Hepatic stellate cell (primary cell): ENCODE measurements around the gene MVB12B.

ENCODE experiments used
- DNase-seq: peaks from one replicate; pipeline ENCODE4 v3.0.0; 2011; ENCODE audit warnings: low spot score

The MVB12B gene

DNA sequence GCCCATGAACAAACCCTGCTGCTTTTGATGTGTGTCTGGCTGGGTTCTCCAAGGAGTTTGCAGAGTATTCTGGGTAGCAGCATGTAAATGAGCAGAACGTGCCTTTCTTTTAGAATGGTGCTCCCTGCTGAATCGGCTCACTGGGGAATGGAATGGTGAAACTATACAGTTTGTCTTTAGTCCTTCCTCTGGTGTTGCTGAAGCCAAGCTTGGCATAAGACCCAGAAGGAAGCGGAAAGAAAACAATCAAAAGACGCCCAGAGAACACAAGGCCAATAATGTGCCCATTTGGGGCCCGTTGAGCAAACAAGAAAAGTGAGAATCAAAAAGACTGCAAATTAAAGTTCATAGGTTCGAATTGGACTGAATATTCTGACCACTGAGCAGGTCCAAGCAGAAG is 60.1 kb downstream of the MVB12B start:
- no peak for DNase-seq

DNA sequence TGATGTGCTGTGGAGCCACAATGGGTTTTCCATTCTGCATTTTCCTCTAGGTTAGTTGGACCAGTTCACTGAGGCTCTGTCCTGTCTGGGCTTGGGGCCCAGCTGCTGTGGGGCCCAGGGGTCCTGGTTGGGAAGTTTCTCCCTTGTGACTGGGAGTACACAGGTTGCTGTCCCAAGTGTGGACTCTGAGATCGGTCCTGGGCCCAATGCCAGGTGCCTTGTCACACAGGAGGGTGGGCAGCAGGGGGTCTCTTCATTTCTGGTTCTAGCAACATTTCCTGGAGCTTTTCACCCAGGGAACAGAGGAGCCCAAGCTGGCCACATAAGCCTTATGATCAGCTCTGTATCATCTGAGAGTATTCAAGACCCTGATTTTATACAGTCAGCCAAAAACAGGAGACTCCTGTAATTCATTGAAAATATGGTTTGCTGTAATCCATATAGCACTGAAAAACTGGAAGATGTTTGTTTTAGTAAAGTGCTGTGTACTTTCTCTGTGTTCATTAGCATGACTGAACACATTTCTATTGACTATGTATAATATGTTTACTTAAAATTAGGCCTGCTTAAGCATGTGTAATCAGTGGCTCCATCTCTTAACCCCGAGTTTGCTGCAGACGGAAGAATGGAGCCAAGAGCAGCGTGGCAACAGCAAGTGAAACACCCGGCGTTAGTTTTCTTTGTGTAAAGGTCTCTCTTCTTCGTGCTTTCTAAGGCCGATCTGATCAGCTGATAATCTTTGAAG is 62.5 kb downstream of the MVB12B start:
- no peak for DNase-seq

DNA sequence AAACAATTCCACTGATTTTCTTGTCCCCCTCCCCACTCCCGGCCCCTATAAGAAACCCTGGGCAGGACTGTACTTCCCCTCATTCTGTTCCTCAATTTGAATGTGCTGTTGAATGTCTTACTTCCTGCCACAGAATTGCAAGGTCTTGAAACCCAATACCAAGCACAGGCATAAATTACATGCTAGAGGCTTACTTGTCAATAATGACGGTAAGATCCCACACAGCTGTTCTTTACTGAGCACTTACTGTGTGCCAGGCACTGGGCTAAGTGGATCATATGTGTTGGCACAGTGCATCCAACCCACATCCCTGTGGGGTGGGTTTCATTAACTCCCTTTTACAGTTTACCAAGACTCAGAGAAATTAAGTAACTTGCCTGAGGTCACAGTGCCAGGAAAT is 63.4 kb downstream of the MVB12B start:
- DNase-seq = no peak

DNA sequence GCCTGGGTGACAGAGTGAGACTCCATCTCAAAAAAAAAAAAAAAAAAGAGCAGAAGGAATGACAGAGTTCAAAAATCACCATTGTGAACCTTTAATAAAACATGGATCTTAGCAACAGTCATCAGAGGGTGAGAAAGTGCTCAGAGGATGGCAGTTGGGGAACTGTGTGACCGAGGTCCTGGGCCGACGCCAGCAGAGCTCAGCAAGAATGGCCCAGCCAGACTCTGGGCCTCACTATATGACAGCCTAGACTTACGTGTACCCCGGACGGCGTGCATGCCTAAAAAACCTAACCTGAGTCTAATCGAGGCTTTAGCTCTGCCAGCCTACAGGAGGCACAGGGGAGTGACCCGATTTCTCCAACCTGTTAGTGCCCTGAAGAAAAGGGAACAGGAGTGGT is 64.3 kb downstream of the MVB12B start:
- no peak for DNase-seq

DNA sequence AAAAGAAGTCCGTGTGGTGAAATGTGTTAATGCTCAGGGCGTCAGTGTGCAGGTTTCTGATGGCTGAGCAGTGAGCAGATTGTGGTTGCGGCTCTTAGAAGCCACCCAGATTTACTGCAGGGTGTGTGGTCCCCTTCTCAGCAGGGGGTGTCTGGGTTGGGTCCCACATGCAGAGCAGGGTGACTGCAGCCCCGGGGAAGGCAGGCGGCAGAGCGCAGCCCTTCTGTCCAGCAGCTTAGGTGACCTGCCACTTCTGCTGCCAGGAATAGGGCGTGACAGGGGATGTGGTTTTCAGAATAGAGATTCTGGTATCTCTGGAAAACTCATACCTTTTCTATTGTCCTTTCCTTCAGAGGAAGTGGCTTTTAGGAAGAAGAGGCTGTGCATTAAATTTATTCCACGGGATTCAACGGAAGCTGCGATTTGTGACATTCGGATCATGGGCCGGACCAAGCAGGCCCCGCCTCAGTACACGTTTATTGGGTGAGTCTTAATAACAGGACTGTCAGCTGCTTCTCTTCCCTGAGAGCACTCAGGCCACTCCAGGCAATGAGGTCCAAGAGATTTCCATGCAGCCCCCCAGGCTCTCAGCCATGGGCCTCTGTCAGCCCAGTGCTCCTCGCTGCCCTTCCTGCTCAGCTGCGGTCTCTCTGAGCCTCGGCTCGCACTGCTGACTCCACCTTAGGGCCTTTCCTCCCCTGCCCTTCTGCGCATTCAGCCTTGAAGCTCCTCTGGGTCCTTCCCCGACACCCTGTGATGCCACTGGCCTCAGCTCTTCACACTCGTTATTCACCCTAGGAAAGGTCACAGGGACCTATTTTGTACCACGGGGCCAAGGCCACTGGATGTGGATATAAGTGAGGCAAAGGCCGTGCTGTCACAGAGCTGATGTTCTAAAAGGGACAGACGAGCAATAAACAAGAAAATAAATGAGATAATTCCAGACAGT is 65.4 kb downstream of the MVB12B start:
- DNase-seq = no peak

DNA sequence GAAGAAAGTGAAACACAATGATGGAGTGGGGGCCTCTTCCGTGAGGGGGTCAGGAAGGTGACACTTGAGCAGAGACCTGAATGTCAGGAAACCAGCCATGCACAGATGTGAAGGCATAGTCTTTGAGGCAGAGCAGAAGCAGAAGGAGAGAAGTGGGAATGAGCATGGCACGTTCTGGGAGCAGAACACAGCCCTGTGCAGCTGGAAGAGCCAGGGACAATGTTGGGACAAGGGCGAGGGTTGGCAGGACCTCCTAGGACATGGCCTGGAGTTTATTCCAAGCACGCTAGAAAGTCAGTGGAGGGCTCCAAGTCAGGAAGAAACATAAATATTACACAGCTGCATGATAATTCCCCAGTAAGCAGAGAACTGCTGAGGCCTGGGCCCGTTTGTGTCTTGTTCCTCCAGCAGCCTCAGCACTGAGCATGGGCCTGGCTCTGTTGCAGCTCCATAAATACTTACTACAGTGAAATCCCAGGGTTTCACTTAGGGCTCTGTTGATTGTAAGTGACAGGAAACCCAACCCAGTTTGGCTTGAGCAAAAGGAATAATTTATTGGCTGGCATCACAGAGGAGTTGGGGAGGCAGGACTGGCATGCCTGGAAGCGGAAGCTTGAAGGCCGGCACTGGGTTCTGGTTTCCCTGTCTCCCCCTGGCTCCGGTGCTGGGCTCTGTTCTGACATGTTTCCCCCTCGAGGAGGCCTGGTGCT is 66.2 kb downstream of the MVB12B start:
- no peak for DNase-seq

DNA sequence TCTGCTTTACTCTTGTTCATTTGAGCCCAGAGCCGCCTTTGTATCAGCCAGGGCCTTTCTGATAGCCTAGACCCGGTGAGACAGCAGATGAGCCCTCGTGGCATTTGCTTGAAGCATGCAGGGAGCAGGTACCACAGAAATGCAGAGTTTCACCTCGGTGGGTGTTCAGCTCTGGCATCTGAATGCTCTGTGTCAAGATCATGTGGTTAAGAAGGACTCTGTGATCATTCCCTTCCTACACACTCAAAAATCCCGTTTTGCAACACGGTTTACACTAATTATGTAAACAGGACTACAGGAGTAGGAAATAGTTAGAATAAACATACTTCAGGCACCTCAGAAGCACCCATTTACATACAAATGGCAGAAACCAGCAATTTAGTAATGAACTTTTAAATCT is 67.2 kb downstream of the MVB12B start:
- no peak for DNase-seq

DNA sequence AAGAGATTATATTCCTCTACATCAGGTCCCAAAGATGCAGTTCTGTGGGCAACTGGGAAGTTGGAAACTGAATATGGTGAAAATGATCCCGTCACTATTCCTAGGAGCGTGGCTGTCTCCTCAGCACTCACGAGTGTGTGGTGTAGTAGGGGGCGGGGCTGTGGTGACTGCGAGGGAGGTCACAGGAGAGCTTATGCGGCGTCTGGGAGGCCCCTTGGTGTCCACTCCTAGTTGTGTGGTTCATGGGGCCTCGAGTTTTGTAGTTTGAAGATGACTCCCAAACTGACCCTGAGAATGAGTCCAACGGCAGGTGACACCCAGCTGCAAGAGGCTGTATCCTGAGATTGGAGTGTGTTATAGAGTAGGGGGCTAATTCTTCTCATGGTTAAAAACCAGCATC is 68.2 kb downstream of the MVB12B start:
- no peak for DNase-seq

DNA sequence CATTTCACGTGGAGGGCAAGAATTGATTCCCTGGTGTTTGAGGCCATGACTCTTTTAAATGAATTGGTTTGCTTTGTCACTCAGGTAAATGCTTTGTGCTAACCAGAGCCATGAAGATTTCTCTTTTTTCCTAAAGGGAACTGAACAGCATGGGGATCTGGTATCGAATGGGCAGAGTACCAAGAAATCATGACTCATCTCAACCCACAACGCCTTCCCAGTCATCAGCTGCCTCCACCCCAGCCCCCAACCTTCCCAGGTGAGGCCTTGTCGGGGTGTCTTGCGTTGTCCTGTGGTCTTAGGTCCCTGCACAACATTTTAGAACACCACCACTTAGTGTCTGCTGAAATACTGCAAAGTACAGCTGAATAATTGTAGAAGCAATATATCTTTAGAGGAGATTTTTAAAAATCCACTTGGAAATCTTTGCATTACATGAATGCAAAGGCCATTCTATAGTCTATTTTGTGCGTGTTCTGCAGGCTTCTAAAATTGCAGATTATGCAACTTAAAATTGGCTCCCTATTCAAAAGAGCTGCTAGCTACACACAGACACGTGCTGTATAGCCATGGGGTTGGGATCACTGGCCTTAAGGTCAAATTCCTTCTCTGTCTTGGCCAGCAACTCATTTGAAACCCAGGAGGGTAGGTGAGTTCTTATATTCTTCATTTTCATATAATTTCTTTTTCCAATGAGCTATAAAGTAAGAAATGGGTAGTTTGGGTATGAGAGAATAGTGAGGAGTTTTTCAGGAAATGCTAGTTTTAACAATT is 69.0 kb downstream of the MVB12B start:
- peak; percentile 39 for DNase-seq

DNA sequence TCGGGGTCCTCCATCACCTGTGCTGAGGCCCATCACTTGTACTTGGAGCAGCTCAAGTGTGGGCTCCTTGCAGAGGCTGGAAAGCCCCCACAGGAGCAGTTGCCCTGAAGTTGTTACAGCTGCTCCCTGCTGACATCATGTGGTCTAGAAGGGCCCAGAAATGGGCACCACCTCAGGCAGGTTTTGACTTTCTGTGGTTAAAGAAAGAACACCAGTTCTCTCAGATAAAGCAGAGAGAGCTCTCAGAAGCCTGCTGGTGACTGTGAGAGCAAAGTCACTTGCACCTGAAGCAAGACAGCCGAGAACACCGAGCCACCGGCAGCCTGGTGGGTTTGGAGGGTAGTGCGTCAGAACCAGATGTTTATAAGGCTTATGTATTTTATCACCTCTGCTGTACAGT is 70.4 kb downstream of the MVB12B start:
- DNase-seq = no peak

DNA sequence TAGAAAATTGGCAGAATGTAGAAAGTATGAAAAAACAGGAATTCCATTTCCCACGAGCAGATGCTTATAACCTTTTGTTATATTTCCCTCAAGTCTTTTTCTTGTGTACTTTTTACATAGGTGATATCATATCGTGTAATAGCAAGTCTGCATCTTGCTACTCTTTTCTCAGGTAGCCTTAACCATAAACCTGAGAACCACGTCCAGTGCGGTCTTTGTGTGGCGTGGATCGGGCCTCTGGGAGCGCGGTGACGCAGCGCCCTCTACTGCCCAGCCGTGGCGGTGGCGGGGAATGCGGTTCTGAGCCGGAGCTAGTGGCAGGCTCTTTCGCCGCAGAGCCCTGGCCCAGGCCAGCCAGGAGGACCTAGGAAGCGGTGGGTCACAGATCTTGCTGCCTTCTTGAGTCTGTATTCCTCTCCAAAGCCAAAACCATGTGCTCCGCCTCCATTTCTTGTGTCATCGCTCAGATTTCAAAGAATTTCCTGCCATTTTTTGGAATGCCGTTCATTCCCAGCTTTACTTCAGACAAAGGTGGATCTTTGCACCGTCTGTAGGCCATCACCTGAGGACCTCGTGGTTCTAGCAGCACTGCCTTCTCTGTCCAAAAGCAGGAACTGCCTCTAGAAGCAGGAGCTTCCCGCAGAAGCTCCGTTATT is 71.9 kb downstream of the MVB12B start:
- peak; percentile 83 for DNase-seq

DNA sequence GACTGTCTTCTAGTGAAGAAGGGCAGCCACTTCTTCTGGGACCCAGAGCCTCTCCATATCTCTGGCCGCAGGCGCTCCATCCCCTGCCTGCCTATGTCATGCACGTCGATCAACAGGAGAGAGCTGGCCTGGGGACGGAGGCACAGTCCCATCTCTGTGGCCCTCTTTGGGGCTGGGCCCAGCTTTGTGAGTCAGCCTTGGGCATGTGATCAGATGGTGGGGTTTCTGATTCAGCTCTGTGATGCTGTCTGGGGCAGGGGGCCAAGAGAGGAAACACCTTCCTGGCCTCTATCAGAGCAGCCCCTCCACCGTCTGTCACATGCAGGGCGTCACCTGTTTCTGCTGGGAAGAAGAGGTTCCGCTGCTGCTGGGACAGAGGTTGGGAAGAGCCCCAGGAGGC is 72.6 kb downstream of the MVB12B start:
- DNase-seq = no peak

DNA sequence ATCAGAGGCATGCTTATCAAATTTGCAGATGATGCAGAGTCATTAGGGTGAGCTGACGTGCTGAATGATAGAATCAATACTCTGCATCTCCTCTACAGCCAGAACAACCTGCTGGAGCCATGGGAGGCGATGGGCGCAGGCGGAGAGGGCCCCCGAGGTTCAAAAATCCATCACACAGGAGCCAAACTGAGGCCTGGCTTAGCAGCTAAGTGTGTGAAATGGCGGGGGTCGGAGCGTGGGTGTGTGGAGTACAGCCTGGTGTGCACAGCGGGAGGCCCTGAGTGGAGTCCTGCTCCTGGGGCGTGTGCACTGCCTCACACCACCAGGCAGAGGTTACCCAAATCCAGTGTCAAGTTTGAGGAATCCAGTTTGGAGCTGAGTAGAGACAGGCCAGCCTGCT is 73.2 kb downstream of the MVB12B start:
- no peak for DNase-seq

DNA sequence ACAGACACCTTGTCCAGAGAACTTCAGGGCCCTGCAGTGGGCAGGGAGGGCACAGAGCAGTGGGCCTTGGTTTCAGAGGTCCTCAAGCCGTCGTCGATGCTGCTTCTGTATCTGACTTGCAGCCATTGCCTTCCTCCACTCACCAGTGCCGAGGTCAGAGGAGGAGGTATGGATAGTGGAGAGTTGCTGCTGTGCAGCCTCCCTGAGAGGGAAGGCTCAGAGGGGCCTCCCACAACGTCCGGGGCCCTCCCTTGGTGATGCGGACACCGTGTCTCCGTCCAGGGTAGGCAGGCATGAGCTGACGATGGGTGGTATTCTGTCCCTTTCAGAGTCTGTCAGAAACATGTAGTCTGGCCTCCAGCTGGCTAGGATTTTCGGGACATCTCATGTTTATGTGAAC is 73.9 kb downstream of the MVB12B start:
- DNase-seq = no peak

DNA sequence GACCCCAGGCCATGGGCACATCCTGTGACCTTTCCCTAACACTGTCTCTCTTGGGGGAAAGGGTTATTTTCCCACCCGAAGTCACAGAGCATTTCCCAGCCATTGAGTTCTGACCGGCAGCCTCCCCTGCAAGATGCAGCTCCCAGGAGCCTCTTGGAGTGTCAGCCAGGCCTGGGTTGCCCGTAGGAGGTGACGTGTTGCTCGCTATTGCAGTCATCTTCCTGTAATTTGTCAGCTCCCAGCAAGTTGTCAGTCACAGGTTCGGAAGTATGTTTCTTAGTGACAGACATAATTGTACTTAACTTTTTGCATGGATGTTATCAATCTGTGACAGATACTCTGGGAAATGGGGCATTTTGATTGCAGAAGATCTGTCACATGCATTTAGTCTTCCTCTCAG is 74.5 kb downstream of the MVB12B start:
- DNase-seq = no peak

DNA sequence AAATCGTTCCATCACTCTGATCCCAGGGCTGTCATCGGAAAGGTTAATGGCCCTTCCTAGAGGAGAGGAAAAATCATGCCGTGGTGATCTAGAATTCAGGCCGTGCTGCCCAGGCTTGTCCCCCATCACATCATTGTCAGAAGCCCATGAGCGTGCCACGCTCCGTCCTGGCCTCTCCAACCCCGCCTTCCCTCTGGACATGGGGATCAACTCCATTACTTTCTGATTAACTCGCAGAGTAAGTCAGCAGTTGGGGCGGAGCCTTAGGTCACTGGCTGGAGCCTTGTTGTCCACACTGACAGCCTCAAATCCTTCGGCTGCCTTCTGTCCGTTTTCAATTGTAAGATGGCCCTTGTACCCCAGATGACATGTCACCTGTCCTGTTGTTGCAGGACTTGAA is 75.0 kb downstream of the MVB12B start:
- no peak for DNase-seq

DNA sequence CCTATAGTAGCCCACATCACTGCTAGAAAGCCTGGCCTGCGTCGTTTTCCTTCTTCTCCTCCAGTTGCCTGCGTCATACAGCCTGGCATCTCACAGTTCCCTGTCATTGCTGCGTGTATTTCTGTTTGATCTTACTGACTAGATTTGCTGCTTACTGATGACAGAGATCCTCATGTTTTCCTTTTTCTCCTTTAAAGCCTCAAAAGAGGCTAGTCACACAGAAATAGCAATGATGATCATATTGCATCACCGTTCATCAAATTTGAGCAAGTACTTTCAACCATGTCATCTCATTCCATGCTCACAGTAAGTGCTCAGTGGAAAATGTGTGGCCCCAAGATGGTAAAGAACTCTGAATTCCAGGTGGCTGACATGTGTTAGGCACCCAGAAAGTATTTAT is 76.8 kb downstream of the MVB12B start:
- DNase-seq = no peak

DNA sequence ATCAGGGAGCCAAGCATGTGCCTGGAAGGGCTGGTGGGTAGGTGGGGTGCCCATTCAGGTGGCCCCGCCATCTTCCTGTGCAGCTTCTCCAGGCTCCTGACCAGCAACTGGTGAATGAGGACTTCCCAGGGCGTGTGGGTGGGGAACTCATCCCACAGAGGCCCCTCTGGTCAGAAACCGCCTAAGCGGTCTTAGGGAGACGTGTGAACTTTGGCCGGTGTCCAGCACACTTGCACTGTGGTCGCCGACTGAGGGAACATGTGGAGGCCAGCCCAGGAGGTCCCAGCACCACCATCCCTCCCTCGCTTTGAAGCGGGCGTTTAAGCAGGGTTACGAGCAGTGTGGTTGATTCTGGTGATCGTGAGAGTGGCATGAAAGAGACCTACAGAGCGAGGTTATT is 77.8 kb downstream of the MVB12B start:
- no peak for DNase-seq

DNA sequence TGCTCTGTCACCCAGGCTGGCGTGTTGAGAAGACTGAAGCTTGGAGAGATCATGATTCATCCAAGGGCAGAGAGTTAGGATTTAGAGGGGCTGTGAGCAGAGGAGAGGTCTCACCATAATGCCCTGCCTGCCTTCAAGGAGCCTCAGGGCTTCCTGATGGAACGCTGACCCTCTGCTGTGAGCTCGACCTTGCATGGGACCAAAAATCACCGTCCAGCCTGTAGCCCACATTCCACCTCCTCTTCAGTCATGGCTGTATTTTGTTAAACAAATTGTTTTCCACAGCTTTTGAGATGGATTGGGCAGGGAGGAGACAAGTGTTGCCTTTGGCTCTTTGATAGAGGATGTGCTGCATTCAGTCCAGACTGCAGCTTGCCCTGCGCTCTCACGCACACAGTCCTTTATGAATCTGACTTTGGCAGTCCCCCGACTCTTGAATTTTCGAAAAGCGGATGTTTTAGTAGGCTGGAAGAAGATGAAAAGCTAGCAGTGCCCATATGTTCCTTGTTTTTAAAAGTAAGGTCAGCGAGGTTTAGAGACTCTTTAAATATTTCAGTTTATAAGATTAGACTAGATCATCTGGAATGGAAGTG is 79.5 kb downstream of the MVB12B start:
- no peak for DNase-seq

DNA sequence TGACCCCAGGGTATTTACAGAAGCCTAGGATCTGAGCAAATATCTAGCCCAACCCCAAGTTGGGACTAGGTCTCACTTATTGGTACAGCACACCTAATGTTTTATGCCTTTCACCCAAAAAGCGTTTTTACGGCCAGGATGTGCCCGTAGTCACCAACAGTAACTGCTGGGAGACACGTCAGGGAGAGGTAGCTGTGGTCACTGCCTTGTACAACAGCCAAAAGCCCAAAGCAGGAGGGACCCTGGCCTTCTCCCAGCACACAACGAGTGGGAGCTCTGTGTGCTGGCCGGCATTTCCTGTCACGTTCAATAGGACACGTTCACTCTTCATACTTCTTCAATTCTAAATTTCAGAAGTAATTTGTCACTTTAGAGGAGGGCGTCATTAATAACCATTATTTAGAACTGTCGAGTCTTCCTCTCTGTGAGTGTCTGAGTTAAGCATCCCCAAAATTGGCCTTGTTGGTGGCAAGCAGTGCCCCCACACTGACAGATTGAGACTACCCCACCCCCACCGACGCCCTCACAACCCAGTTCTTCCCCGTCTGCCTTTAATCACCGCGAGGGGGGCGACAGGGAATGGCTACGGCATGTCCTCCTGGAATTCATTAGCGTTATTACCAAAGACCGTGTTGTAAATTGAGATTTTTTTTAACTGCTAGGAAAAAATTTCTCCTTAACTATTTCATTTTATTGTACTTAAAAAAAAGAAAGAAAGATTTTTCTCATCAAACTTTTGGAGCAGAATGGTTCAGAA is 80.7 kb downstream of the MVB12B start:
- no peak for DNase-seq
